D721Med (cell line): ENCODE data around the gene IFNA13.

Experiments used
- DNase-seq: peaks from one replicate; pipeline ENCODE4 v3.0.0; 2011; ENCODE audit warnings: low spot score; ENCODE audit not compliant: insufficient read length
- FAIRE-seq: peaks from 2 replicates; lab custom pipeline; 2011; peaks lifted over from hg19 to GRCh38; lab: Jason Lieb, UNC
- TF ChIP-seq, protein P1 (sequence below): IDR thresholded peaks from 2 replicates; pipeline ENCODE4 v1.5.1; 2012; ENCODE audit warnings: mild to moderate bottlenecking, control low read depth; ENCODE audit not compliant: insufficient read depth; ENCODE audit errors: missing control alignments

Gene IFNA13

DNA sequence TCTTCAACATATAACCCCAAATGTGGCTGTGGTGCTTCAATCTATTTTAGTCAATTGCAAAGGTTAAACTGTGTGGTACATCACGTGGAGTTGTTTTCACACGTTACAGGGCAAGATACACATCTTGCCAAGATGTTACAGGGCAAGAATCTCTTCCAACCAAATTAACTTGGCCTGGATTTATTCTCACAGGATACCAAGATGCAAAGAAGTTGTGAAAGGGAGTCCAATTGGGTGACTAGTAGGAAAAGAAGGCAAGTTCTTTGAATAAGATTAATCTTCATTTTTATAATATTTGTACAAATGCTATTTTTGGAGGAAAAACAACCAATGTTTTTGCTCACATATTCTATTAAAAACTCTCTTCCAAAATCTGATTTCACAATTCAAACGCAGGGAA is 36.3 kb upstream of the IFNA13 start:
- TF ChIP-seq, protein P1, sequence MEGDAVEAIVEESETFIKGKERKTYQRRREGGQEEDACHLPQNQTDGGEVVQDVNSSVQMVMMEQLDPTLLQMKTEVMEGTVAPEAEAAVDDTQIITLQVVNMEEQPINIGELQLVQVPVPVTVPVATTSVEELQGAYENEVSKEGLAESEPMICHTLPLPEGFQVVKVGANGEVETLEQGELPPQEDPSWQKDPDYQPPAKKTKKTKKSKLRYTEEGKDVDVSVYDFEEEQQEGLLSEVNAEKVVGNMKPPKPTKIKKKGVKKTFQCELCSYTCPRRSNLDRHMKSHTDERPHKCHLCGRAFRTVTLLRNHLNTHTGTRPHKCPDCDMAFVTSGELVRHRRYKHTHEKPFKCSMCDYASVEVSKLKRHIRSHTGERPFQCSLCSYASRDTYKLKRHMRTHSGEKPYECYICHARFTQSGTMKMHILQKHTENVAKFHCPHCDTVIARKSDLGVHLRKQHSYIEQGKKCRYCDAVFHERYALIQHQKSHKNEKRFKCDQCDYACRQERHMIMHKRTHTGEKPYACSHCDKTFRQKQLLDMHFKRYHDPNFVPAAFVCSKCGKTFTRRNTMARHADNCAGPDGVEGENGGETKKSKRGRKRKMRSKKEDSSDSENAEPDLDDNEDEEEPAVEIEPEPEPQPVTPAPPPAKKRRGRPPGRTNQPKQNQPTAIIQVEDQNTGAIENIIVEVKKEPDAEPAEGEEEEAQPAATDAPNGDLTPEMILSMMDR, result no peak
- DNase-seq, result no peak
- no peak for FAIRE-seq

DNA sequence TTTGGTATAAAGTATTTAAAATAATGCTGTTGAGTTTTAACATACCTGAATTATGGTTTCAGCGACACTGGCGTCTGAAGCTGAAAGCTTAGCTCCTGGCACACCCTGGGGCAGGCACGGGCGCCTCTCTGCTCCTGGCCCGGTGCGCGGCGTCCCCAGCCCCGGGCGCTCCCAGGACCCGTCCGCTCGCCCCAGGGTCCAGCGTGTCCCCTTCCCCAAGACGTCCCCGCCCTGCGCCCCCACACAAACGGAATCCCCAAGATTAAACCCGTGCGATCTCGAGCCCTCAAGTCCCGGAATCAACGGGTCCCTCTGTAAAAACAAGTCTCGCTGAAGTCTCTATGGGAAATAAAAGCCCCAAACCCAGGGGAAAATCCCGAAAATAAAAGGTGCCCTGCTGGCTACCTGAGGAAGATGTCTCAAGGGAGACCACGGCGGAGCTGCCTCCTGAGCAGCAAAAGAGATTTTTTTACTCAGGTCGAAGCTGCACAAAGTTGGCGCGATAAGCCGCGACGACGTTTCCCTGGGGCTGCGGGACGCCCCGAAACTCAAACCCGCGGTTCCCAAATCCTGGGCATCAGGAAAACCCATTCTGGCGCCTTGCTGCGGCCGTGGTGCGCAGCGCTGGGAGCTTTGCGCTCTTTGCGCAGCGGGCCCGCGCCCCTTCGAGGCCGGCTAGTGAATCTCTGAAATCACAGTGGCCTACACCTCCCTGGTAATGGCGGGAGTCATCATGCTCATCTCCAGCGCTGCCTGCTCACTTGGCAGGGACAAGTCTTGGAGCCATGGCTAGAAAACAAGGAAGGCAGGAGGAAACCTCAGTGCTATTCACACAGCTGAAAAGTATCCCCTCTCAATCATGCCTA is 34.8 kb upstream of the IFNA13 start:
- FAIRE-seq, result no peak
- TF ChIP-seq, protein P1, result no peak
- DNase-seq, result no peak

DNA sequence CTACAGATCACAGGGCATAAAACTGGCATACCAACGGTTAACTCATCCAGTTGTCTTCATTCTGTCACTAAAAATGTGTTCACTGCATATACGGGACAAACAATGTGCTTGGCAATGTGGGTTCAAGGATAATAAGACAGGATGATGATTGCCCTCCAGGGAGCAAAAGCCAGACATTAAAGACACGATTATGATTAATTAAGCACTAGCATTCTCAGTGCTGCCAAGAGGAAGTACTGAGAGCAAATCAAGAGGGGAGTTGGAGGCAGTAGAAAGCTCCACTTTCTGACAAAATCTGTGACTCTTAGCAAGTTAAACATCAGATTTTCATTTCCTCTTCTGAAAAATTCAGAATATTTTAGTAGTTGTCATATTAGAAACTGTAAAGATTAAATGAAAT is 32.1 kb upstream of the IFNA13 start:
- TF ChIP-seq, protein P1, result no peak
- no peak for FAIRE-seq
- no peak for DNase-seq

DNA sequence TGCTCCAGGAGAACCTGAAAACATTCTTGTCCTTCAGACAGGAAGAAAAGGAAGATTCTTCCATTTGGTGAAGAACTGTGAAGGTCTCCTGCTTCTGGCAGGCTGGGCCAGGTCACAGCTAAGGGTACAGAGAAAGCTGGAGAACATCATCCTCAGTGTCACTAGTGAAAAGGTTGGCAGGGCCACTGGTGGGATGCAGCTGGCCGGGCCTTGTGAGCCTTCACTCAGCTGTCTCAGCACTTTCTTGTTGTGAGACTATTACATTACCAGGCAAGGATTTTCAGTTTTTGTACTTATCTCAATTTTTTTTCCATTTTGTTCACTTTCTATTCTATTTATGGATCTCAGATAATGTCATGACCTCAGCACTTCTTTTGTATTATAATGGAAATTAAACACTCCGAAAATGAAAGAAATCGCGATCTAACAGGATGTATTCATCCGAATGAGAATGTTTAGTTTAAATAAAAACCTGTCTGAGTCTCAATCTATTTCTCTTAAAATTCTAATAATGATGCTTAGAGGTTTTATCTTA is 31.2 kb upstream of the IFNA13 start:
- no peak for FAIRE-seq
- no peak for DNase-seq
- TF ChIP-seq, protein P1, result no peak

DNA sequence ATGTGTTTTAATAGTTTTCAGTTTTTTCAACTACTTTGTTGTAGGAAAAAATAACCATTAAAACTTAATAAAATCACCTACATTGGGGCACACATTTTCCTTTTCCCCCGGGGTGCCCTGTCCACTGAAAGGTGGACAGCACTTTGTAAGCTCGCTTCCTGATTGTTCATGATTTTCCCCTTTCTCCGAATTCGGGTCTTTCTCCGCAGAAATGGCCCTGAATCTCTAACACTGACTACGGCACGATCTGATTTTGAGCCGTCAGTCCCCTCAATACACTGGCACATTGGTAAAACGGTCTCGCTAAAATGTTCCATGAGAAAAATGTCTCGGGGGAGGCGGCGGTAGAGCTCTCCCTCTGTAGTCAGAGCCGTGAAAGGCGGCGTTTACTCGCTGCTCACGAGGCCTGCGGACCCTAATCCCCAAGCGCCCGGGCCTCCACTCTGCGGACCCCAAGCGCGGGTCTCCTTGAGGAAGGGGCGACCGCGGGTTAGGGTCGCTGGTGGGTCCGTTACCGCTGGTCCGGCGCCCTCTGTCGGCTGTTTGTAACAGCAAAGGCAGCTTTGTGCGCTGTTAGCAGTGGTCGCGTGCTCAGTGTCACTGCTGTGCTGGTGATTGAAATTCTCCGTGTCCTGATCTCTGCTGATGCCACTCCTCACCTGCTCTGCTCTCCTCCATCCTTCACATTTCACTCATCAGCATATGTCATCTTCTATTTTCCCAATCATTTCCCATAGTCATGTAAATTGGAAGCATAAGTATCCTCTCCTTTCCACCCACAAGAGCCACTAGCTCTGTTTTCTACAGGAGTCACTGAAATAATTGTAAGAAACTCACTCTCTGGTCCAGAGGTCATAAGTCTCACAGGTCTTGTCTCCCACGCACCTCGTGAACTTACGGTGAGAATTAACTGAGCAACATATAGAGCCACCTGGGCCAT is 28.2 kb upstream of the IFNA13 start:
- TF ChIP-seq, protein P1, result peak; percentile 62
- DNase-seq, result no peak
- no peak for FAIRE-seq

DNA sequence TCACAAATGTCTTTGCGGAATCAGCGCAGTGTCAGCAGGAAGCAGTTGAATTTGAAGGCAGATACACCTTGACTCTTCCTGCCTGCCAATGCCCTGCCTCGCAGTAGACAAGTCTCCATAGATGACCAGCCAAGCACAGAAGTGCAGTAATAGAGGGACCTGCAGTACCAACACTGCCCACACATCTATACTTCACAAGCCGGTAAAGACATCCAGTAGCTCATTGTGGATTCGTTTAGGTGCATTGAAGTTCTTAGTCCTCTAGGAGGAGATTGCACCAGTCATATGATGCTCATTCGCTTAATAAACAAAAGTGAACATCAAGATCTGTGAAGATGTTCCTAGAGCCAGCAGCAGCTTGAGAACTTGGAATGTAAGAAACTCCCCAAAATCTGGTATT is 24.4 kb upstream of the IFNA13 start:
- no peak for DNase-seq
- TF ChIP-seq, protein P1, result no peak
- FAIRE-seq, result no peak
